ENCODE results near the gene CRCP. TPM values are rescaled to one million over a fixed set of nuclear protein-coding genes. Genes with fewer than 3 reads are reported as not detected.
A peak's percentile ranks its signal among the peaks of the same experiment; 100 is the strongest.

CRCP gene
- total RNA-seq, 1 donor from 2014 or later: 23.3 TPM

- Mint-ChIP-seq H3K27me3 (ENCODE audit: low read depth) (peaks cover 2% of the 10 kb centered on the region), H3K36me3 (ENCODE audit: low read depth) (no peaks in the 10 kb centered on the region), H3K4me1 (ENCODE audit: low read depth) (no peaks in the 10 kb centered on the region), H3K4me3 (ENCODE audit: unreplicated experiment) (no peak overlapping the region), H3K27ac (ENCODE audit: unreplicated experiment) (no peak overlapping the region), H3K9me3 (ENCODE audit: low read depth) (peaks cover 3% of the 10 kb centered on the region)
- TF ChIP-seq, protein P1, sequence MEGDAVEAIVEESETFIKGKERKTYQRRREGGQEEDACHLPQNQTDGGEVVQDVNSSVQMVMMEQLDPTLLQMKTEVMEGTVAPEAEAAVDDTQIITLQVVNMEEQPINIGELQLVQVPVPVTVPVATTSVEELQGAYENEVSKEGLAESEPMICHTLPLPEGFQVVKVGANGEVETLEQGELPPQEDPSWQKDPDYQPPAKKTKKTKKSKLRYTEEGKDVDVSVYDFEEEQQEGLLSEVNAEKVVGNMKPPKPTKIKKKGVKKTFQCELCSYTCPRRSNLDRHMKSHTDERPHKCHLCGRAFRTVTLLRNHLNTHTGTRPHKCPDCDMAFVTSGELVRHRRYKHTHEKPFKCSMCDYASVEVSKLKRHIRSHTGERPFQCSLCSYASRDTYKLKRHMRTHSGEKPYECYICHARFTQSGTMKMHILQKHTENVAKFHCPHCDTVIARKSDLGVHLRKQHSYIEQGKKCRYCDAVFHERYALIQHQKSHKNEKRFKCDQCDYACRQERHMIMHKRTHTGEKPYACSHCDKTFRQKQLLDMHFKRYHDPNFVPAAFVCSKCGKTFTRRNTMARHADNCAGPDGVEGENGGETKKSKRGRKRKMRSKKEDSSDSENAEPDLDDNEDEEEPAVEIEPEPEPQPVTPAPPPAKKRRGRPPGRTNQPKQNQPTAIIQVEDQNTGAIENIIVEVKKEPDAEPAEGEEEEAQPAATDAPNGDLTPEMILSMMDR (IDR thresholded peaks at IDR 0.05): no peak
- no peak for DNase-seq (ENCODE audit: low spot score)
Measured at GRCh38 chr7:66189695-66190503, 75.3 kb downstream of the CRCP start.

DNA sequence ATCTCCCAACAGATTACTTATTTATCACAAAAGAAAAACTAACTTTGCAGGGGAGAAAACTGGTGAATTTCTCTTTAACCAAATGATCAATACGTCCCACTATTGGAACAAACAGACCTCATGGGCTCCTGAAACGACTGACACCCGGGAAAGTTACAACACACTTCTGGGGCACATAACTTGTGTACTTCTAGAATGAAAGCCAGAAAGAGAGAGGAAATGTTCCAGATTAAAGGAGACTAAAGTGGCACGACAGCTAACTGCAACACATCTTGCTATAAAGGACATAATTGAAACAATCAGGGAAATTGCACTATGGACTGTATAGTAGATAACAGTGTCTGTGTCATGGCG lies 75.8 kb downstream of the CRCP start:
- TF ChIP-seq, protein P1 (IDR thresholded peaks at IDR 0.05): no peak
- peaks cover 2% of the 10 kb centered on the region for H3K27me3 Mint-ChIP-seq (ENCODE audit: low read depth)
- H3K27ac Mint-ChIP-seq (ENCODE audit: unreplicated experiment): no peak overlapping the region
- H3K4me1 Mint-ChIP-seq (ENCODE audit: low read depth): no peaks in the 10 kb centered on the region
- H3K4me3 Mint-ChIP-seq (ENCODE audit: unreplicated experiment): no peak overlapping the region
- H3K9me3 Mint-ChIP-seq (ENCODE audit: low read depth): peaks cover 3% of the 10 kb centered on the region
- no peaks in the 10 kb centered on the region for H3K36me3 Mint-ChIP-seq (ENCODE audit: low read depth)
- DNase-seq (ENCODE audit: low spot score): no peak

GRCh38 chr7:66193146-66193725 lies 78.6 kb downstream of the CRCP start:
- Mint-ChIP-seq H3K4me1 (ENCODE audit: low read depth) (no peaks in the 10 kb centered on the region), H3K27ac (ENCODE audit: unreplicated experiment) (no peak overlapping the region), H3K27me3 (ENCODE audit: low read depth) (peaks cover 2% of the 10 kb centered on the region), H3K9me3 (ENCODE audit: low read depth) (no peaks in the 10 kb centered on the region), H3K4me3 (ENCODE audit: unreplicated experiment) (no peak overlapping the region), H3K36me3 (ENCODE audit: low read depth) (no peaks in the 10 kb centered on the region)
- TF ChIP-seq, protein P1 (IDR thresholded peaks at IDR 0.05): no peak
- no peak for DNase-seq (ENCODE audit: low spot score)

DNA sequence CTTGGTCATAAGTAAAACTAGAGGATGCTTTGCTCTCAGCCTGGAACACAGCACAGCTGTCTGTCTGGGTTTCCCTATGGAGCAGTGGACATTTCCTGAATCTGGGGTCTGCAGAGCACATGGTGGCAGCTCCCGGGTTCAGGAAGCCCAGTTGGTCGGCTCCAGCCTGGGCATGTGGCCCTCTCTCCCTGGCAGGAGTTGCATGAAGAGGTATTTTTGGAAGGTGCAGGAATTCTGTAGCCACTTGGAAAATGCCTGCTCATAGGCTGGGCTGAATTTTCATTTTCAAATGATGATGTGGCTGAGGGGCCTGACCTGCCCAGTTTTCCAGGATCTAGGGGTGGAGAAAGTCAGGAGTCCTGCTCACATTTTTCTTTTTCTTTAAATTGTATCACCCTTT lies 83.8 kb downstream of the CRCP start:
- Mint-ChIP-seq H3K4me1 (ENCODE audit: low read depth) (no peaks in the 10 kb centered on the region), H3K9me3 (ENCODE audit: low read depth) (no peaks in the 10 kb centered on the region), H3K27ac (ENCODE audit: unreplicated experiment) (no peak overlapping the region), H3K27me3 (ENCODE audit: low read depth) (peaks cover 2% of the 10 kb centered on the region), H3K36me3 (ENCODE audit: low read depth) (no peaks in the 10 kb centered on the region), H3K4me3 (ENCODE audit: unreplicated experiment) (no peak overlapping the region)
- peak; percentile 30 for DNase-seq (ENCODE audit: low spot score)
- TF ChIP-seq, protein P1 (IDR thresholded peaks at IDR 0.05): no peak

- Mint-ChIP-seq H3K9me3 (ENCODE audit: low read depth) (no peaks in the 10 kb centered on the region), H3K27ac (ENCODE audit: unreplicated experiment) (no peak overlapping the region), H3K27me3 (ENCODE audit: low read depth) (no peaks in the 10 kb centered on the region), H3K4me1 (ENCODE audit: low read depth) (no peaks in the 10 kb centered on the region), H3K4me3 (ENCODE audit: unreplicated experiment) (no peak overlapping the region), H3K36me3 (ENCODE audit: low read depth) (no peaks in the 10 kb centered on the region)
- DNase-seq (ENCODE audit: low spot score): peak; percentile 41
- TF ChIP-seq, protein P1 (IDR thresholded peaks at IDR 0.05): no peak
Measured at GRCh38 chr7:66198956-66199355, 84.3 kb downstream of the CRCP start.

Data from chondrocyte (in vitro differentiated cells).